ENCODE measurements around the gene GHRL.

The GHRL gene, protein sequence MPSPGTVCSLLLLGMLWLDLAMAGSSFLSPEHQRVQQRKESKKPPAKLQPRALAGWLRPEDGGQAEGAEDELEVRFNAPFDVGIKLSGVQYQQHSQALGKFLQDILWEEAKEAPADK

DNA sequence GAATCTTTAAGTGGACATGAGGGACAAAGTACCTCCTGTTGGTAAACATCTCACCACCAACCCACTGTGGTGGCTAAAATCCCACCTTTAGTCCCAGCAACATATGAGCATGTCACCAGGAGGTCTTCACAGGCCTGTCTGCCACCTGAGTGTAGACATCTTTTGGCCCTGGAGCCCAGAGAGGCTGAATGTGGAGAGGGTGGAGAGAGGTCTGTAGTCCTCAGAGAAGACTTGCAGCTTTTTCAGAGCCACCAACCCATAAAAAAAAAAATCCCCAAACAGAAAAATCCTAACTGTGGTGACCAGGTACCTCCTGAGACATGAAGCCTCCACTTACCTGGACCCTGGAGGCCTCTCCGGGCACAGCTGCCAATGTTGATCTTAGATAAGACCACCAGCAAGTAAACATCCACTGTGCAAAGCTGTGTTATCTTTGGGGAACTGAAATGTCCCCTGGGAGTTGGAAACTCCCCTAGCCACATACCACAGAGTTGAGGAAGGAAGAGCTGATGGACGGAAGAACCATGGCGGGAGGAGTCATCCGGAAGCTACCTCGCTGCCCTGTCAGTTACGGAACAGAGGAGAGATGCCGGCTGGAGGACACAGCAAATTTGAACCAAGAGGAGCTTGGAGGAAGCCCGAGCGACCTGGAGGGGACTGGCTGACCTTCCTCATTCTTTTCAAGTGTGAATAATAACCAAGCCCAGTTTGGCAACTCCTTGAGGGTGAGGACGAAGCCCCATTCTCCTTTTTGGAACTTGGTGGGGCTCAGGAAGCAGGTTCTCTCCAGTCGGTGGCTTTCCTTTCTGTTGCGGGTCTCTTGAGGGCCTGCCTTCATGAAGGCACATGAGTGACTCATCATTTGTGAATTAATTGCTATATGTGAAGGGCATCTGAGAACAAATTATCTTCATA lies at the start of gene GHRL:
TSS of gene GHRL (minus strand) at position 443 of the 915 bp plus-strand sequence. CDS start 2,767 bp downstream, outside the sequence.
- DNase-seq = no peak

DNA sequence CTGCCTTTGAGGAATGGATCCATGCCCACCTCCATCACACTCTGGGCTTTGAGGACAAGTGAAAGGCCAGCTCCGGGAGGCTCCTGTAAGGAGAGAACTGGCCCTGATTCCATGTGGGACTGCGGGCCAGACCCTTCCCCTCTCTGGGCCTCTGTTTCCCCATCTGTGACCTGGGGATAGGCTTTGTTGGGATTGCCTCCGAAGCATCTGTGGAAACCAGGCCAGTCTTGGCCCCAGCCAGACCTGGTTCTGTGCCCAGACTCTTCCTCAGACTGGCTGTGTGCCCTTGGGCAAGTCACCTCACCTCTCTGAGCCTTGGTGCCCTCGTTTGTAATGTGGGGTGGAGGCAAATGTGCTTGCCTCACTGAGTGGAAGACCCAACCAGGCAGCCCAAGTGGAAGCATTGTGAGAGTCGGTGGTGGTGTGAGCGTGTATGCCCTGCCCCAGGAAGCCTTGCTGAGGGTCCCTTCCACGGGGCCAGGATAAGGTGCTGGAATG lies 49.2 kb upstream of the GHRL start:
- DNase-seq = no peak

DNA sequence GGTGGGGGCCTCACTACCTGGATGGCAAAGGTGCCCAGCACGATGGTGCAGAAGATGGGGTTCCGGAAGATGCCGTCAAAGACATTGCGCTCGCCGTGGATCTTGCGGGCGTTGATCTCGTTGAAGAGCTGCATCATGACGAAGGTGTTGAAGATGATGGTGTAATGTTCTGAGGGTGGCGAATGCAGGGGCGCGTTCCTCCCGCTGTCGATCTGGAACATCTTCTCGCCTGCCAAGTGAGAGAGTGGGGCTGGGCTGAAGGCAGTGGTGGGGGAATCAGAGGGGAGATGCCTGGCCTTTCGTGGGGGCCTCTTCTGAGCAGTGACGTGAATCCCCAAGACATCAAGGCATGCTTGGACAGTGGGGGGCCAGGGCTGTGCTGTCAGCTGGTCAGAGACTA lies 47.7 kb upstream of the GHRL start:
- DNase-seq = no peak

DNA sequence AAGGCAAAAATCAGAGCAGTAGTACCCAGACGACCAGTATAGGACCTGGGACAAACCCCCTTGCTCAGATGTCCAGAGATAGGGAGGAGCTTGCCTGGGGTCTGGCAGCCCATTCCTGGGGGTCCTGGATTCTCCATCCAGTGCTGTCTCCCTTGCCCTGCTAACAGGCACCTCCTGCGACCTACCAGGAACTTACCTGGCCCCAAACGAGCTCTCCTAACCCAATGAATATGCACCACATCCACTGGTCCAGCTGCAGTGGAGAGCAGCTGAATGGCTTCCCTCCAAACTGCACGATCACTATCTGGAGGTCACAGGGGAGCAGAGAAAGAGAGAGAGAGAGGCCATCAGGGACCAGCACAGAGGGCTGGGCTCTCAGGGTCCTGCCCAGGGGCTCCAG lies 47.3 kb upstream of the GHRL start:
- DNase-seq = no peak

DNA sequence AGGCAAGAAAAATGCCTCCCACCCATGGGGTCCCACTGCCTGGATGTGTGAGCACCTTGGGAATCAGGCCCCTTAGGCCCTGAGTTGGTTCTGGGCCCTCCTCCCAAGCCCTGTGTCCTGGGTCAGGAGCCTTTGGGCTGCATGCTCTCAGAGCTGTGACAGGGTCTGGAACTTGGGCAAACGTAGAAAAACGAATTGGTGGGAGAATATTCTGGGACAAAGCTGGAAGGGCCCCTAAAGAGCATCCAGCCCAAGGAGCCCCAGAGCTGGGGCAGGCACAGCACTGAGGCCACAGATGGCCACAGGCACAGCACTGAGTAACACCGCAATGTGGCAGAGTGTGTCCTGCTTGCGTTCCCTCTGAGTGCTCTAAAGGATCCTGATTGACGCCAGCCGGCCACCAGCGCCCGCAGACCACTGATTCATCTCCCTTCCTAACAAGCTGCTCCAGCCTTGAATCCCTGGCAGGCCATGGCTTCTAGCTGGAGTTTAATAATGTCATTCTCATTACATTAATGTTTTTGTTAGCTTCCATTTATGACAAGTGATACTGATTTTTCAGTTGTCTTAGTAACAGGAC lies 46.7 kb upstream of the GHRL start:
- no peak for DNase-seq

DNA sequence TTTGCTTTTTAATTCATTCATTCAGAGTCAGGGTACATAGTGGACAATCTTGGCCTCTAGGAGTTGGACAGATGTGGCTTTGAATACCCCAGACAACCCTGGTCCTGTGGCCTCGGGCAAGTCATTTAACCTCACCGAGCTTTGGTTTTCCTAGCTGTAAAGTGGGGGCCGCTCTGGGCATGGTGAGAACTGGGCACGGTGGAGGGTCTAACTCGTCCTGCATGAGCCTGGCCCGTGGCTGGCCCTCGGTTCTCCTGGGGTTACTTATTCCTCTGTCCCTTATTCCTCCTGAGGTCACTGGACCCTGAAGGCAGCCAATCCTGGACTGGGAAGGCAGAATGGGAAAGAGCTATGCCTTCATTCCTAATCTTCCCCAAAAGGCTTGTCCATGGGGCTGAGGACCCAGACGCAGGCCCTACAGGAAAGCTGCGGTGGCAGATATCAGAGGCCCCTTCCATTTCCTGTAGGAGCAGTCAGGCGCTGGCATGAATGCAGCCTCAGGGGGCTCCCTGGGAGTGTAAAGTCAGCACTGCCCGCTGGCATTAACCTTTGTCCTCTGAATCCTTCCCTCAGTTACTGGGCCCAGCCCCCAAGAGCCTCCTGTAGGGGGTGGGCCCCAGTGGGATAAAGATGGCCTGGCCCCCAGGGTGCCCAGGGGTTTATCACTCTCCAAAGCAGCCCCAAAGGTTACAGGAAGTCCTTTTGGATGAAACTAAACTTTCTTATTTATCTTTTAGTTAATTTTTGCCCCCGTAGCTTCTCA lies 46.0 kb upstream of the GHRL start:
- DNase-seq = no peak

DNA sequence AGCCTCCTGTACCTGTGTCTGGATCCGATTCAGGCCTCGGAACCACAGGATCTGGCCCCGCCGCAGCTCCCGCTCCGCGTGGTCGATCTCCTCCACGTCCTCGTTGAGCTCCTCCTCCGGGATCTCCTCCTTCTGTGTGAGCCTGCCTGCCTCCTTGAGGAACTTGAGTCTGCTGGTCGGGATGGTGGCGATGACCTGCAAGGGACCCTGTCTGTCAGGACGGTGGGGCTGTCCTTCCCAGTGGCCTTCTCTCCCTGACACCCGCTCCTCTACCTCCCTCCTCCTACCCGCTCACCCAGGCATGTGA lies 45.4 kb upstream of the GHRL start:
- DNase-seq = no peak

DNA sequence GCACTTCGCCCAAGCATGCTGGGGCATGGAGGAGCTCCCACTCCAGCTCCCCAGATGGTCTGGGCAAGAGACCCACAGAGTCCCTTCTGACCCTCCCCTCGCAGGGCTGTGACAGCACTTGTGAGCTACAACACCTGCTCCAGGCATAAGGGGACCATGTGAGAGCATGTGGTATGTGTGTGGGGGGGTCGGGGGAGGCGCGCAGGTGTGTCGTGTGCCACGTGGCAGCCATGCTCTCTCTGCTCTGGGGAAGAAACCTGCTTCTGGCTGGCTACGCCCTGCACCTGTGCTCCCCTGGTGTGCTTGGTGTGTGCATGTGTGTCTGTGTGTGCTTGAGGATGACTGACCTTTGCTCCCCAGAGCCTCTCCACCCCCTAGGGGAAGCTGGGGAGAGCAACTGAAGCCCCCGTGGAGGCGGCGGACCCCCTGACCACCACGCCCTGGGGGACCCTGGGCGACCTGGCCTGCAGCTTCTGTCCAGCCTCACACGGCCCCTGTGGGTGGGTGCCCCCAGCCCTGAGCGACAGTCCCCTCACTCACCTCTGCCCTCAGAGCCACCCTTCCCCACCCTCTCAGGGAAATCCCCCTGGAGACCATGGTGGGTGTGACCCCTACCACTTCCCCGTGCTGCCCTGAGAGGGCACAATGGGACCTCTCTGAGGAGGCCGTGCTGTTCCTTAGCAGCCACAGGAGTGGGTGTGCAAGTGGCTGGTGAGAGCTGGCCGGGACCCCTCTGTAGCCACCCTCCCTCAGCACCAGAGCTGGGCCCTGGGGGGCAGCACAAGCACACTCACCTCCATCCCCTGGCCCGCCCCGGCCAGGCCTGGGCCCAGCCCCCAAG lies 44.8 kb upstream of the GHRL start:
- no peak for DNase-seq

DNA sequence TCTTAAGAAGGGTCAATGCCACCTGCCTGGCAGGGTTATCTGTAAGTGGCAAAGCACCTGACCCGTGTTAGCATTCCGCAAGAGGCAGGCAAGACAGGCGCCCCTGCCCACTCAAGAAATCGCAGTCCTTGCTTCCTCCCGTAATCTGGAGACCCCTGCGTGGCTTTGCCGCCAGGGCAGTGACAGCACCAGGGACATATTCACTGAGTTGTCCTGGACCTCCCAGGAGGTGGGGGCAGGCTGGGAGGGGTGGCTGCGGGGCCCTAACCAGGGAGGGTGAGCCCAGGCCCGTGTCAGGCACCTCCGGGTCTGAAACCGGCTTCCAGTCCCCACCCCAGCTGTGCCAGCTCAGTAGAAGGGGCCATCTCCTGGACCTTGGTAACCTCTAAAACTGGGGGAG lies 44.0 kb upstream of the GHRL start:
- no peak for DNase-seq

DNA sequence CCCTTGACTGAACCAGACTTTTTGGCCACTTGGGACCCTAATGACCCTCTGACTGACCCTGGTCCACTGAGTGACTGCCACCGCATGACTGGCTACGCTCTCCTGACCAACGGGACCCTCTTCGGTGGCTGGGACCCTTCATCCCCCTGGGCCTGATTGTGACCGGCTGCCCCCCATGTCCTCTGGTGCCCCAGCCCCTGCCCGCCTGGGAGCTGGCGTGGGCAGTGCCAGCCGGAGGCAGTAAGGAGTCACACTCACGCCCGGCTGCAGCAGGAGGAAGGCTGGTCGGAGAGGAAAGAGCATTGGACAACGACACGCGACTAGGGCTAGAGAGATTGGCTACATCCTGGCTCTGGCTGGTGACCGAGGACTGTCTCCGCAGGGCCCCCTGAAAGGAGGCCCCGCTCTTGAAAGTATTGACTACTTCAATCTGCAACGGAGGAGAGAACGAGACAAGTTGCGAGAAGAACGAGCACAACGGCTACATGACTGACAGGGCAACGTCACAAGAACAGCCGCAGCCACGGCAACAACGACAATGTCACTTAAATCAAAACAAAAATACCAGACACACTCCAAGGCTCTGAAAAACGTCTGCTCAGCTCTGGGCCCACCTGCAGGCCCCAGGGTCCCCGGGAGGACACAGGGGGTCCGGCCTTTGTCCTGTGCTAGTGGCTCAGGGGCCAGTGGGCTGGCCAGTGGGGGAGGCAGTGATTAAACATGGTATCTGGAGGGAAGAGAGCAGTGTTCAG lies 43.3 kb upstream of the GHRL start:
- no peak for DNase-seq

DNA sequence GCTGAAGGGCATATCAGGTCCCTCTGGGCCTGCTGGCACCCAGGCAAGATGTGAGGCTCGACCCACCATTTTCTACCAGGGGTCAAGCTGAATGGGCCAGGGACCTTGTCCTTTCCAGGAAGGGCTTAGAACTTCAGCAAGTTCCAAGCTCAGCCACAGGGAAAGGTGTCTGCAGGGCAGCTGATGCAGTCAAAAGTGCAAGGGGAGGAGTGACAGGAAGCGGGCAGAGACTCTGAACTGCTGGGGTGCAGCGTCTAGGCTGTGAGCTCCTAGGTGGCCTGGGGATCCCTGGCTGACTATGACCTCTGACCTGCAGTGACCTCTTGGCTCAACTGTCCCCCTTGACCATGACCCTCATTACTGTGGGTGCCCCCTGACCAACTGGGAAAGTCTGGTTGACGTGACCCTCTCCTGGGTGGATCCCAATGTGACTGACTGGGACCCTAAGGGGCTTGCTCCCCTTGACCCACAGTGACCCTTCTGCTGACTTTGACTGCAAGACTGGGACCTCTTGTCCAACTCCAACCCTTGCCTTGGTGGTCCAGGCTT lies 42.5 kb upstream of the GHRL start:
- no peak for DNase-seq

DNA sequence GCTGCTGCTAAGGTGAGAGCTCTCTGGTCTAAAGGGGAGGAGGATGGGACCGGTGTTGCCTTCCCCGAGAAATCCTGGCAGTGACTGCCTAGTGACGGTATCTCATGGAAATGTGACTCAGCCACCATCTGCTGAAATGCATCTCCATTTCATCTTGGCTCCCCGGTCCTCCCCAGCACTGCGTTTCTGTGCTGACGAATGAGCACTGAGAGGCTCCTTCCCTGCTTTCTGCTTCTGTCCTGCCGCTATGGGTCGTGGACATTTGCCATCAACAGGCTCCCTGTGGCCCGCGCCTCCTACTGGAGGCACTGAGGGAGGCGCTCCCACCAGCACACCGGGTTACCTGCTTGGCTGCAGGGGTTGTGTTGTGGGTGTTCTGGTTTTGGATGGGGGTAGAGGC lies 41.7 kb upstream of the GHRL start:
- DNase-seq = peak; percentile 37 to 70

DNA sequence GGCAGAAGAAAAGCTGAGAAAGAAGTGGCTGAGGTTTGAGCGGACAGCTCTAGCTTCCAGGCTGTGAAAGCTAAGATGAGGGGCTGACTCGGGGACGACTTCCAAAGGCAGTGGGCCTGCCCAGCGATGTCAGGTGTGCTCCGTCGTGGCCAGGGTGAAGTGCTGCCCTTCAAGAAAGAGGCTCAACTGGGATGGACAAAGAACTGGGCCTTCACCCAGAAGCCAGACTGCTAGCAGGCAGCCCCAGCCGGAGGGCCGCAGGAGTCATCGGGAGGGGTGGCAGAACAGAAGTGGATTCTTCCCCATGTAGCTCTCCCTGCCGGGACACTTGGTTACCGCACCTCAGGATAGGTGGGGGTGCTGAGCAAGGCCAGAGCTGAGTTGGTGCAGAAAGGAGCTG lies 41.3 kb upstream of the GHRL start:
- no peak for DNase-seq

DNA sequence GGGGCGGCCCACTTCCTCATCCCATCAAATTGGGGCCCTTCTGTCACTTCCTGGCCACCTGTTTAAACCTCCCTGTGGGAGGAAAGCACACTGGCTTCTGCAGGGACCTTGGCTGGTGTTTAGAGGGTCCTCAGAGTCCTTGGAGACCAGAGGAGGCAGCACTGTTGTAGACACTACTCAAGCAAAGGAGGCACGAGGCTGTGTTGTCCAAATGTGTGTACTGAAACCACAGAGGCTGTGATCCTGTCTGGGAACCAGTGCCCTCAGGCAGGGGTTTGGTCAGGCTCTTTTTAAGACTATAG lies 40.6 kb upstream of the GHRL start:
- DNase-seq = no peak

DNA sequence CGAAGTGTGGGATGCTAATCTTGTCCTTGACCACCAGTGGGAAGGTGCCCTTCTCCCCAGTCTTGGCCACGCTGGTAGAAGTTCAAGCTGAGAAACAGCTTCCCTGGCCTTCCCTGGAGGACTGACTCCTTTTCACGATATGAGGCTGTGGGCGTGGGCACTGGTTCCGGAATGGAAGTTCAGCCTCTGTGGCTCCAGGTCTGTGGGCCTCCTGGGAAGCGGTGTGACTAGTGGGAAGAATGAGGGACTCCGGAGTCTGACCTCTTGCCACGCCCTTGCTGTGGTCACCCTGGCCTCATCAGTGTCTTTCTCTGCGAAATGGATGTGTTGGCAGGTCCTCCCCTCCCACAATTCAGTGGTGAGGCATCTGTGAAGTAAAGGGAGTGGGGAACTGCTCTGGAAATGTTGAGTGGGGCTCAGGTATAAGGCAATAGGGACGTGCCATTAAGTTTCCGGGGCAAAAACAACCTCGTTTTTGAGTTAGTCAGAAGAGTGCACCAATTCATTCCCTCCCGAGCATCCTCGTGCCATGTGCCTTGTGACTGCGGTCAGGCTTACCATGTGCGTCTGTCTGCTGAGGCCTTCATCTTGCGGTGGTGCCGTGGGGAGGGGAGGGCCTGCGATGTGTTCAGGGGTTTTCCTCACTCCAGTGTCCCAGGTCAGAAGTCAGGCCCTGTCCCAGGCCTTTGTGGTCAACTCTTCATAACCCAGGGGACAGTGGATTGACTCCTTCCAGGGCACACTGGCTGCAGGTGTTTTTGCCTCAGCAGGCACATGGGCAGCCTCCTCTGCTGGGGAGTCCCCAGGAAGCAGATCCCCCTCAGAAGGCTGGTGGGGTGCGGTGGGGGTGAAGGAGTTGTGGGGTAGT lies 40.0 kb upstream of the GHRL start:
- no peak for DNase-seq

DNA sequence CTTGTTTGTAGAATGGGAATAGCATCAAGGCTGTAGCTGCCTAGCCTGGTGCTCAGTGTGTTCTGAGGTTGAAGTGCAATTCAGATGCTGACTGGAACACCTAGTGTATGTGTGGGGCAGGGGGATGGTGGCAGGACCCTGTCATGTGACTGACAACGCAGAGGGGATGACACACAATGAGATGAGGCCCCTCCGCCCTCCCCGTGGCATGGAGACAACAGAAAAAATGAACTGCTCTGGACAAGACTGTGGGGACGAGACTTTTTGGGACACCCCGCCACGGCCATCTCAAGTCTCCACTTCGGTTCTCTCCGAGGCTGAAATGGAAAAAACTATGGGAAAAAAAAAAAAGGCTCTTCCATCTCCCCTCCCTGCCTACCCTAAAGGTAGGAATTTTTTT lies 38.6 kb upstream of the GHRL start:
- no peak for DNase-seq

DNA sequence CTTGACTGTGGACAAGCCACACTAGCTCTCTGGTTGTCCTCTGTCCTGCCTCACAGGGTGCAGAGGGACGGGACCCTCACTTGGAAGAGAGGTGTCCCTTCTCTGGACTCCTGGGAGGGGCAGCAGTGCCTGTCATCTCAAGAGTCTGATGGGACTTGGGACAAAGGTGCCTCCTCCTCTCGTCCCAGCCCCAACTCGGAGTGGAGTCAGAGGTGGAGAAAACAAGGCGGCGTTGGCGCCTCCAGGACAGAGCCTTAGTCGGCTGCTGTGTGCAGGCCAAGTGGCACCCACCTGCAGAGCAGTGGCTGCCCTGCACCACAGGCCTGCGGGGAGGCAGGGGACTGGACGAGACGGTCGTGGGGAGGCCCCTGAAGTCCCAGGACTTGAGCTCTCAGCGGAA lies 37.6 kb upstream of the GHRL start:
- DNase-seq = no peak

DNA sequence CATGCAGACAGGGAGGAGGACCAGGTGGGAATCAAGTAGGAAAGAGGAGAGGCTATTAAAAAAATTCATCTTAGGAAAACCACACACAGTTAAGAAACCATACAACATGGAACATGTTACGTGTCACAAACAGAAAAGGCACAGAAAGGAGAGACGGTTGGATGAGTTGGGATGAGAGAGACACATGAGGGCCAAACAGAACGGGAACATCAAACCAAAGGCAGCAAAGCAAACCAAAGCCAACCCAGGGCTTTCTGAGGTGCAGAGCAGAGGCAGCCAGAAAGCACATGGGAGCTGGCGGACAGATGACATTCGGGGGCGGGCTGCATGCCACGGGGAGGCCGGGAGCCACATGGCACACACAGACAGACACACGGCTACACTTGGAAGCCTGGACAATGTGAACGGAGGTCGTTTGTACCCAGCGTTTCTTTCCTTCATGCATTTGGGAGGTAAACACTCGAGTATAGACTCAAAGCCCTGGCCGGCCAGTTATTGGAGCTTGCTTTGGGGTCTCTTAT lies 36.8 kb upstream of the GHRL start:
- no peak for DNase-seq

DNA sequence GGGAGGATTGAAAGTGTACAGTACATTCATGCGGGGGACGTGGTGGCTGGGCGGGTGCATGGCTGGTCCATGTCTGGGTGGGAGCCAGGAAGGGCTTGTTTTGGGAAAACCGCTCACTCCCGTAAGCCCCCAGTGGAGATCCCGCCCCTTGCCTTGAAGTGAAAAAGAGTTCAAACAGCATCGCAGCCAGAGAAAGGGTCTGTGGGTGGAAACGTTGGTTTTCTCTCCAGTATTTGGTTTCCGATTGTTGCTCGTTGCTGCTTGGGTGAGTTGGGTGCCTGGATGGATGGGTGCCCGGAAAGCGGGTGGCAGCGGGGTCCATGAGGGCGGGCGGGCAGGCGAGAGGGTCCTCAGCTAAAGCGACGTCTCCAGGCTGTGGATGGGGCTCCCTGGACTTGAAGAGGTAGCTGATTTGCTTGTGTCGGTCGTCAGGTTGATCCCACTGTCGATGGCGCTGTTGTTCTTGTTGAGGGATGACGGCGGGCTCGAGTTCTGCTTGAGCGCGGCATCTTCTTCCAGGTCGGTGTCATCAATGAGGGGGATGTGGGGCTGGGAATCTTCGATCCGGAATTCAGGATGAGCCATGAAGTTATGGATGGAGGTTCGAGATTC lies 35.8 kb upstream of the GHRL start:
- DNase-seq = no peak

DNA sequence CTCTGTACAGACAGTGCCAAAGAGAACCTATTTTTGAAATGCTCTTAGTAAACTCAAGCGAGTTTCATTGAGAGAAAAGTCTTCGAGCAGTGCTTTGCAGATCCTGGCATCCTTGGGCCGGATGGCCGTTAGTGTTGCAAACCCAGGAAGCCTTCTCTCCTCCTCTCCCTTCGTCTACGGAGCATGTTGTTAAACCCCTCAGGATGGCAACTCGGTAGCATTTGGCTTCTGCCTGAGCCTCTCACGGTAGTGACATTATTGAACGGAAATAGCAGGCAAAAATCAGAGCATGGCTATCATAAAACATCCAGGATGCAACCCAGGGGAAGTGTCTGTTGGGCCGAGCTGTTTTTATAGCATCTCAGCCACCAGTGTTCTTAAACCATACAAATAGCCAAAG lies 34.8 kb upstream of the GHRL start:
- DNase-seq = no peak

Data from cerebellar nuclear complex (tissue), 1 donor.